ENCODE results near the gene ADRB1.

DNA sequence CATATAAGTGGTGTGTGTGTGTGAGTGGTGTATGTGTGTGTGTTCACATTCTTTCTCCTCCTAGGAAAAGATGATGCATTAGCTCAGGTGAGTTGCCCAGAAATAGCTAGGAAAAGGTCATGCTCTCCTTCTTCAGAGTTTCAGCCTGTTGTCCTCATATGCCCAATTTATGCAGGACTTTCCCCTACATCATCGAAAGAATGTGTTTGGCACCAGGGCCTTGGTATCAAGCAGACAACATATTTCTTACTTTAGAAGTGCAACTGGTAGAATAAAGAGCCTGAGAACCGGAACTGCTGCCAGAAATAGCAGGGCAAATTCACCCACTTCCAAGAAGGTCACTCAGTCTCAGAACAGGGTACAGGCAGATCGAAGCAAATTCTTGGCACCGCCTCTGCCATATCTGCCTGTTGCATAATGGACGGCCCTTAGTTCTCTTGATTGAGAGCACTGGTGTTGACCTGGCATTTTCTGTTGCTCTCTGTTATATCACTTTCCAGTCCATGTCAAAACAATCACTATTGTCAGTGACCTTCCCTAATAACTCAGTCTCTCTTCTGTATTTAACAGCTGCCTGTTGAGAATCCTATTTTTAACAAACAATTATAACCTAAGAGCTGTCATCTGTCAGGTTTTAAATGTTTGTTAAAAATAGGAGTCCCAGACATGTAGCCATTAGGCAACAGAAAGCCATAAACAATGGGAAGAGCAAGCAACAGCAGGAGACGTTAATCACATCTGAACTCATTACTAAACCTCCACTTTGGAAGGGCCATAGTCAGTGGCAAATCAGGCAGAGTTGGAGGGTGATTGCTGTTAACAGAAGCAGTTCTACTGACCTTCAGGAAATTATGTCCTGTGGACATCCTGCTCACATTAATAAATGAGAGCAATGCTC is 20.7 kb downstream of the ADRB1 start:
- TF ChIP-seq, protein P1, sequence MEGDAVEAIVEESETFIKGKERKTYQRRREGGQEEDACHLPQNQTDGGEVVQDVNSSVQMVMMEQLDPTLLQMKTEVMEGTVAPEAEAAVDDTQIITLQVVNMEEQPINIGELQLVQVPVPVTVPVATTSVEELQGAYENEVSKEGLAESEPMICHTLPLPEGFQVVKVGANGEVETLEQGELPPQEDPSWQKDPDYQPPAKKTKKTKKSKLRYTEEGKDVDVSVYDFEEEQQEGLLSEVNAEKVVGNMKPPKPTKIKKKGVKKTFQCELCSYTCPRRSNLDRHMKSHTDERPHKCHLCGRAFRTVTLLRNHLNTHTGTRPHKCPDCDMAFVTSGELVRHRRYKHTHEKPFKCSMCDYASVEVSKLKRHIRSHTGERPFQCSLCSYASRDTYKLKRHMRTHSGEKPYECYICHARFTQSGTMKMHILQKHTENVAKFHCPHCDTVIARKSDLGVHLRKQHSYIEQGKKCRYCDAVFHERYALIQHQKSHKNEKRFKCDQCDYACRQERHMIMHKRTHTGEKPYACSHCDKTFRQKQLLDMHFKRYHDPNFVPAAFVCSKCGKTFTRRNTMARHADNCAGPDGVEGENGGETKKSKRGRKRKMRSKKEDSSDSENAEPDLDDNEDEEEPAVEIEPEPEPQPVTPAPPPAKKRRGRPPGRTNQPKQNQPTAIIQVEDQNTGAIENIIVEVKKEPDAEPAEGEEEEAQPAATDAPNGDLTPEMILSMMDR (IDR thresholded peaks at IDR 0.05), result no peak
- no peak for TF ChIP-seq JUND (IDR thresholded peaks at IDR 0.05)

All from SK-N-SH (cell line).